Gastroesophageal sphincter (tissue), 3 donors: ENCODE measurements around the gene VPS13D.

Experiments
- EP300 ChIP-seq: sonication (generic); formaldehyde crosslinking; IDR thresholded peaks from one replicate; pipeline ENCODE4 v1.6.1; 2017; ENCODE audit warnings: antibody characterized with exemption, mild to moderate bottlenecking
- POLR2A ChIP-seq, 2 donors: fragments of 450-650 bp; IDR thresholded peaks; one replicate each; pipeline ENCODE4 v1.6.1; 2017; ENCODE audit warnings: antibody characterized with exemption in 2 of 2, mild to moderate bottlenecking in 2 of 2, moderate library complexity in 1 of 2
- POLR2AphosphoS5 ChIP-seq: sonication (generic); formaldehyde crosslinking; IDR thresholded peaks from one replicate; pipeline ENCODE4 v1.6.1; 2017; ENCODE audit warnings: antibody characterized with exemption
- TF ChIP-seq, protein P1 (sequence below), 4 experiments: fragments of 200-600 bp in 2 of 4; fragments of 450-650 bp in 2 of 4; sonication (generic) in 1 of 4; IDR thresholded peaks; one replicate each; pipeline ENCODE4 v1.5.1; 2017 to 2019; ENCODE audit warnings: antibody characterized with exemption in 4 of 4, mild to moderate bottlenecking in 2 of 4, moderate library complexity in 2 of 4

DNA sequence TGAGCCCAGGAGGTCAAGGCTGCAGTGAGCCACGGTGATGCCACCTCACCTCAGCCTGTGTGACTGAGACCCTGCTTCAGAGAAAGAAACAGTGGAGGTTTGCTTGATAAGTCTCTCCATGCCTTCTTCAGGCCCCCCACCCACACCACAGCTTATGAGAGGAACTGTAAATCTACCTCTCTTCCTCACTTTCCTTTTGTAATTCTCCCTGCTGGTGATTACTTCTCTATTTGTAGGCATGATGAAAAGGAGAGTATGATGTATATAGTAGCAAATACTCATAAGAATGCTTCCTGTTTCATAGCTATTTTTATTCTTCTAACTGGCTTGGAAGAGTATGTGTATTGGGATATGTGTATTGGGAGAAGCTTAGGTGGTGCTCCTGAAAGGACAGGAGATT is 186.3 kb downstream of the VPS13D start:
- TF ChIP-seq POLR2AphosphoS5 = no peak
- TF ChIP-seq, protein P1, sequence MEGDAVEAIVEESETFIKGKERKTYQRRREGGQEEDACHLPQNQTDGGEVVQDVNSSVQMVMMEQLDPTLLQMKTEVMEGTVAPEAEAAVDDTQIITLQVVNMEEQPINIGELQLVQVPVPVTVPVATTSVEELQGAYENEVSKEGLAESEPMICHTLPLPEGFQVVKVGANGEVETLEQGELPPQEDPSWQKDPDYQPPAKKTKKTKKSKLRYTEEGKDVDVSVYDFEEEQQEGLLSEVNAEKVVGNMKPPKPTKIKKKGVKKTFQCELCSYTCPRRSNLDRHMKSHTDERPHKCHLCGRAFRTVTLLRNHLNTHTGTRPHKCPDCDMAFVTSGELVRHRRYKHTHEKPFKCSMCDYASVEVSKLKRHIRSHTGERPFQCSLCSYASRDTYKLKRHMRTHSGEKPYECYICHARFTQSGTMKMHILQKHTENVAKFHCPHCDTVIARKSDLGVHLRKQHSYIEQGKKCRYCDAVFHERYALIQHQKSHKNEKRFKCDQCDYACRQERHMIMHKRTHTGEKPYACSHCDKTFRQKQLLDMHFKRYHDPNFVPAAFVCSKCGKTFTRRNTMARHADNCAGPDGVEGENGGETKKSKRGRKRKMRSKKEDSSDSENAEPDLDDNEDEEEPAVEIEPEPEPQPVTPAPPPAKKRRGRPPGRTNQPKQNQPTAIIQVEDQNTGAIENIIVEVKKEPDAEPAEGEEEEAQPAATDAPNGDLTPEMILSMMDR (IDR thresholded peaks at IDR 0.05) = no peak
- no peak for TF ChIP-seq EP300
- TF ChIP-seq POLR2A (IDR thresholded peaks at IDR 0.05) = no peak
